Keratinocyte (primary cell): ENCODE data around the gene CALML5.

Experiments used
- EZH2 ChIP-seq: IDR thresholded peaks from one replicate; pipeline ENCODE4 v1.6.1; 2012; ENCODE audit warnings: inconsistent platforms, mild to moderate bottlenecking, low read length, moderate library complexity
- TF ChIP-seq, protein P1 (sequence below), 3 experiments: IDR thresholded peaks in 1 of 3; conservative IDR thresholded peaks in 1 of 3; optimal IDR thresholded peaks in 1 of 3; 2 replicates in 2 of 3; 3 replicates in 1 of 3; pipeline versions ENCODE3 to v1.5.1; 2011; ENCODE audit warnings: low read length in 3 of 3, mild to moderate bottlenecking in 3 of 3, moderate library complexity in 2 of 3, control low read depth in 1 of 3, inconsistent platforms in 1 of 3; ENCODE audit not compliant: insufficient read depth in 2 of 3; ENCODE audit errors: extremely low read depth in 1 of 3

DNA sequence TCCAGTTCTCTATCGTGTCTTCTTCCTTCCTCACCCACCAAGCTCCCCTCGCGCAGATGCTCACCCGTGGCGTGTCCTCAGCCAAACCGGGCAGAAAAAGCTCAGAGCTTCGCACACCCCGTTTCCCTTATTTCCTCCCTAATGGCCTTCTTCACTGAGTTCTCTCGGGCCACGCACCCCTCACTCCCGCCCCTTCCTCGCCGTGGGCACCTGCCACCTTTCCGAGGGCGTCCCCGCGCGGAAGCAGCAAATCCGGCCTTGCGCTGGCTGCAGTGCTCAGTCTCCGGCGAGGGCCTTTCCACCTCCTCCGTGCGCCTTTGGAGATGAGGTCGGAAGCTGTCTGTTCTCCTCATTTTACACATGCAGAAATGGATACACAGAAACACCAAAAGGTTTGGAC is 13.0 kb upstream of the CALML5 start:
- TF ChIP-seq EZH2: no peak
- TF ChIP-seq, protein P1, sequence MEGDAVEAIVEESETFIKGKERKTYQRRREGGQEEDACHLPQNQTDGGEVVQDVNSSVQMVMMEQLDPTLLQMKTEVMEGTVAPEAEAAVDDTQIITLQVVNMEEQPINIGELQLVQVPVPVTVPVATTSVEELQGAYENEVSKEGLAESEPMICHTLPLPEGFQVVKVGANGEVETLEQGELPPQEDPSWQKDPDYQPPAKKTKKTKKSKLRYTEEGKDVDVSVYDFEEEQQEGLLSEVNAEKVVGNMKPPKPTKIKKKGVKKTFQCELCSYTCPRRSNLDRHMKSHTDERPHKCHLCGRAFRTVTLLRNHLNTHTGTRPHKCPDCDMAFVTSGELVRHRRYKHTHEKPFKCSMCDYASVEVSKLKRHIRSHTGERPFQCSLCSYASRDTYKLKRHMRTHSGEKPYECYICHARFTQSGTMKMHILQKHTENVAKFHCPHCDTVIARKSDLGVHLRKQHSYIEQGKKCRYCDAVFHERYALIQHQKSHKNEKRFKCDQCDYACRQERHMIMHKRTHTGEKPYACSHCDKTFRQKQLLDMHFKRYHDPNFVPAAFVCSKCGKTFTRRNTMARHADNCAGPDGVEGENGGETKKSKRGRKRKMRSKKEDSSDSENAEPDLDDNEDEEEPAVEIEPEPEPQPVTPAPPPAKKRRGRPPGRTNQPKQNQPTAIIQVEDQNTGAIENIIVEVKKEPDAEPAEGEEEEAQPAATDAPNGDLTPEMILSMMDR (optimal IDR thresholded peaks at IDR 0.05 in 1 of 3, IDR thresholded peaks at IDR 0.05 in 1 of 3, conservative IDR thresholded peaks at IDR 0.05 in 1 of 3; ENCODE audit: extremely low read depth in 1 of 3, insufficient read depth in 2 of 3, low read length in 3 of 3): no peak
